GM19239 (cell line): ENCODE results near the gene FCN2.

ENCODE experiments used
- DNase-seq: peaks from one replicate; pipeline ENCODE4 v3.0.0; 2011; ENCODE audit warnings: low spot score; ENCODE audit not compliant: insufficient read length
- FAIRE-seq: peaks from 2 replicates; lab custom pipeline; 2011; peaks lifted over from hg19 to GRCh38; lab: Jason Lieb, UNC

The FCN2 gene

DNA sequence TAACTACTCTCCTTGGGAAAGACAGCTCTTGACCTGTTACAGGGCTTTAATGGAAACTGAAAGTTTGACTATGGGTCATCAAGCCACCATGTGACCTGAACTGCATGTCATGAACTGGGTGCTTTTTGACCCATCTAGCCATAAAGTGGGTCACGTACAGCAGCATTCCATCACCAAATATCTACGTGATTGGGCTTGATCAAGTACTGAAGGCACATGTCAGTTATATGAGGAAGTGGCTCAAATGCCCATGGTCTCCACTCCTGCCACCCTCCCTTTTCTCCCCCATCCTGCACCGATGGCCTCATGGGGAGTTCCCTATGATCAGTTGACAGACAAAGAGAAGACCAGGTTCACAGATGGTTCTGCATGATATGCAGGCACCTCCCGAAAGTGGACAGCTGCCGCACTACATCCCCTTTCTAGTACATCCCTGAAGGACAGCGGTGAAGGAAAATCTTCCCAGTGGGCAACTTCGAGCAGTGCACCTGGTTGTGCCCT is 44.5 kb downstream of the FCN2 start:
- no peak for DNase-seq
- peak; percentile 80 for FAIRE-seq

DNA sequence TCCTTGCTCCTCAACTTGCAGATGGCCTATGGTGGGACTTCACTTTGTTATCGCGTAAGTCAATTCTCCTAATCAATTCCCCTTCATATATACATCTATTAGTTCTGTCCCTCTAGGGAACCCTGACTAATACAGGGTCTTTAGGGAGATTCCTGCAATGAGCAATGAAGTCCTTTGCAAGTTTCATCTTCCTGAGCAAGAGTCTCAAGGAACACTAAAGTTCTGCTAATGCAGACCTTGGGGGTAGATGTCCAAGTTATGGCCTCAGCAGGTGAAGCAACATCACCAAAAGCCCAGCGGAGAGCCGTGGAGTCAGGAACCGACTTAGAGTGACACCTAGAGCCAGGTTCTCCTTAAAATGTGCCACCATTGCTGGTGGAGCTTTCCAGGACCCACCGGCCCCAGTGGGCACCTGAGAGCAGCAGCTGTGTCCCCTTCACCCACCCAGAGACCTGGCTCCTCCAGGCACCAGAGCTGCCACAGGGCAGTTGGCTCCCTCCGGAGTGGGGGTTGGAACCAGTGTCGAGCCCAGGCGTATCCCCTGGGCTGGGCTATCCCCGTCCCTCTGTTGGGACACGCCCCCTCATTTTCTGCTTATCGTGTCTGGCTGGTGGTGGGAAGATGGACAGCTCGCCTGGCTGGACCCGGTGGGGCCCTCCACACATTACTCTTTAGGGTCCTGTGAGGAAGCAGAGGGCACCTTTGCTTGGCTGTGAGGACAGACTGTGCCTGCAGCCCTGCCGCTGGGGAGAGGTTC is 48.0 kb downstream of the FCN2 start:
- DNase-seq (no peak), FAIRE-seq (no peak)

DNA sequence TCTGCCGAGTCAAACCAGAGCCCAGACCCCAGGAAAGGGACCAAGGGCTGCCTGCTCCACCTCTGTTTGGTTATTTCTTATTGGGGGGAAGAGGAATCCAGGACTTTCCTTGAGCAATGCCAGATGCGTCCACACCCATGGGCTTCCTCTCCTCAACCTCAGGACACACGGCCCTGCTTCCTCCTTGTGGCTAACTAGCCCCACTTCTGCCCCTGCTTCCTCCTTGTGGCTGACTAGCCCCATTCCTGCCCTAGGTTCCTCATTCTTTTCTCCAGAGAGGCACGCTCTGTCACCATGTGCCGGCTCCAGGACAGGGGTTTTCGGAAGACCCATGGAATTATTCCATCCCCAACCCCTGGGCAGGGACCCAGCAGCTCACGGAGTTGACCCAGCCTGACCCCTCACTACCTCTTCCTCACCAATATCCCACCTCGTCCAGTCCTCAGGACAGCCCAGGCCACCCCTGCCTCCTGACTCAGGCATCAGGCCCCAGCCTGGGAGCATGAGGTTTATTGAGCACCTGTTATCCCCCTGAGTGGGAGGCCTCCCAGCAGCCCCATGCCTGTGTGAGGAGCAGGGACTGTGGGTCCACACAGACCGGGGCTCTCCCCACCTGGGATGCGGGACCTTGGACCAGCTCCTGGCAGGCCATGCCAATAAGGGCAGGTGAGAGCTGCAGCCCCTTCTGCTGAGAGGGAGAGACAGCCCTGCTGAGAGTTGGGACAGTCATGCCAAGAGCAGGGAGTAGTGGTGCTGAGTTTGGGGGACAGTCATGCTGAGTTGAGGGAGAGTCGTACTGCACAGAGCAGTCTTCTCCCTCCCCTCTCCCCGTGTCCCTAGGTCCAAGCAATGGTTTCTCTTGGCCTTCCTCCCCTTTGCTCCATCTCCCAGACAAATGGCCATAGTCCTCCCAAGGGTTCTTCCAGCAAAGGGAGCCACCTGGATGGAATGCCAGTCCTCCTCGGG is 48.9 kb downstream of the FCN2 start:
- peak; percentile 11 for FAIRE-seq
- DNase-seq: no peak

DNA sequence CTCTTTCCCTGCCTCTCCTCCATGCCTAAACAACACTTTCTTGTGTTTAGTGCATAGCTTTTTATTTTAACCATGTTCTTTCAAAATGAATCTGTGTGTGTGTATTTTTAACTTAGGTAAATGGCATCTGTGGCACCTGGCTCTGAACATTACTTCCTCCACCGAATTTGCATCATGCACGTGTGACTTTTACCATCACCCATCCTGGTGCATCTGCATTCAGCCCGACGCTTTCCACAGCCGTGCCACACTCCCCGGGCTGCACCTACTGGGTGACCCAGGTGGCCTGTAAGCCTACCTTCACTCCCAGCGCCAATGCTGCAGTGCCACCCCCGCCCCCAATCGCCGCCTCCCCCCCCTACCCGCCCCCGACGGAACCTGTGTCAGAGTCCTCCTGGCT is 49.8 kb downstream of the FCN2 start:
- peak; percentile 76 for FAIRE-seq
- peak; percentile 55 for DNase-seq

DNA sequence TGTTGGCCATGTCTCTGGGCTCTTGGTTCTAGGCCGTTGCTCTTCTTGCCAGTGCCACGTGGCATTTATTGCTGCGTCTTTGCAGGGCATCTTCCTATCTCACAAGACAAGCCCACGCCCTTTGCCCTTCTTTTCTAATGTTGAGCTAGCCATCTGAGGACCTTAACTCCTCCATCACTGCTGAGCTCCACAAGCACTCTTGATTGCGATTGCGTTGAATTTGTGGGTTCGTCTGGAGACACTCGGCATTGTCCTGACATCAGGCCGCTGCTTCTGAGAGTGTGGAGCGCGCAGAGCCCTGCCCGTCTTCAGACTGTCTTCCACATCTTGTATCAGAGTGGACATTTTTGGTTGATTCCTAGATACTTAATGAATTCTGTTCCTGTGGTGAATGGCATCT is 51.6 kb downstream of the FCN2 start:
- FAIRE-seq: no peak
- DNase-seq: no peak

DNA sequence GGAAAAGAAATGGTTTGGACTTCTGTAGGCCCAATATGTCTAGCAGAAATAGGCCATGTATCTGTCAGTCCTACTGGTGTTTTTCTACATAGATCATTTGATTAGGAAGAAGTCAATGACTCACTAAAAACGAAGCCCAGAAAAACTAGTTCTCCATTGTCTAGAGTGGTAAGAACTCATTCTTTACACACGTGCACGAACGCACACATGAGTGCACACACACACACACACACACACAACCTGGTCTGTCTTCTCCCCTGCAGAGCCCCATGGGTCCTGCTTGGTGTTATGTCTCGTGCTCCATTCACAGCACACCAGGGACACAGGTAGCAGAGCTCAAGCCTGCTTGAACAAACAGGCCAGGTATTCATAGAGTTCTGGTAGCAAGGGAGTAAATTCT is 52.0 kb downstream of the FCN2 start:
- DNase-seq (no peak), FAIRE-seq (no peak)

DNA sequence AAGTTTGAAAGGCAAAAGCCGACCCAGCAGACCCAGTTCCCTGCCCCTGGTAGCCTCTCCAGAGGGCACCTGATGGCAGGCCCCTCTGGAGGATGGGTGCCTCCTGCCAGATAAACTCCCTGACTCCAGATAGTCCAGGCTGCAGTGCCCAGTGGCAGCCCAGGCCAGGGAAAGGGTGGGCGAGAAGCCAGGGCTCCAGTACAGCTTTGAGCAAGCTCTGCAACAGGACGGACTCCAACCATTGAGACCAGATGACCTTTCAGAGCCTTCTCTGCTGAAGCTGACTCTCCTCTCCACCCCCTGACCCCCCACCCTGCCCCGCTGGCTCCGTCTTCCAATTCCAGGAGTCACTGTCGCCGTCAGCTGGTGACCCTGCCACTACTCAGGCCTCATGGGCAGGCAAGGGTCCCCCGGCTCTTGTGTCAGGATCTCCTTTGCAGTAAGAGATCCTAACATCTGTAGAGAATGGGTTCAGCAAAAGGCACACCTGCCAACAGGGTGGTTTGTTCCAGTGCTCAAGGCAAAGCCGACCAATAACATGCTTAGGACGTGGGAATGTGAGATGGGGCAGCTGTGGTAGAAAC is 52.6 kb downstream of the FCN2 start:
- FAIRE-seq: no peak
- DNase-seq: no peak

DNA sequence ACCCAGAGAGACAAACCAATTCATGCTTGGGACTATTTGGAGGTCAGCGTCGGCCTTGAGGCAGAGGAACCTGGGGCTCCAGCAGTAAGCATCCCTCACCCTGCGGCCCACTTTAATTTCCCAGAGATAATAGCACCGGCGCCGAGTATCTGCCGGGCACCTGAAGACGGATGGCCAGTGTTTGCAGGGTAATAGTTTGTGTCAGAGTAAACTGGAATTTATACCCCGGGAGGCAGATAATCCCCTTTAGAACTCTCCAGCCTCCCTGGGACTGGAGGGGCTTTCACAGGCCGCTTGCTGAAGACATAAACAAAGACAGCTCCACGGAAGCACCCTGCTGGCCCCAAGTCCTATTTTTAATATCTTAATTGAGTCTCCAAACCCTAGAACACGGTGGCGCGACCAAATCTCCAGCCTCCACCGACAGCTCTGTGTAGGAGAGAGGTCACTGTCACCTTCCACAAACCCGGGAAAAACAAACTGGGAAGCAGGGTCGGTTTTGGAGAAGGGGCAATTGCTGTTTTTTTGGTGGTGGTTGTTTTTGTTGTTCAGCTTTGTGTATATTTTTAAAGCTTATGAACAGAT is 54.5 kb downstream of the FCN2 start:
- DNase-seq: no peak
- no peak for FAIRE-seq

DNA sequence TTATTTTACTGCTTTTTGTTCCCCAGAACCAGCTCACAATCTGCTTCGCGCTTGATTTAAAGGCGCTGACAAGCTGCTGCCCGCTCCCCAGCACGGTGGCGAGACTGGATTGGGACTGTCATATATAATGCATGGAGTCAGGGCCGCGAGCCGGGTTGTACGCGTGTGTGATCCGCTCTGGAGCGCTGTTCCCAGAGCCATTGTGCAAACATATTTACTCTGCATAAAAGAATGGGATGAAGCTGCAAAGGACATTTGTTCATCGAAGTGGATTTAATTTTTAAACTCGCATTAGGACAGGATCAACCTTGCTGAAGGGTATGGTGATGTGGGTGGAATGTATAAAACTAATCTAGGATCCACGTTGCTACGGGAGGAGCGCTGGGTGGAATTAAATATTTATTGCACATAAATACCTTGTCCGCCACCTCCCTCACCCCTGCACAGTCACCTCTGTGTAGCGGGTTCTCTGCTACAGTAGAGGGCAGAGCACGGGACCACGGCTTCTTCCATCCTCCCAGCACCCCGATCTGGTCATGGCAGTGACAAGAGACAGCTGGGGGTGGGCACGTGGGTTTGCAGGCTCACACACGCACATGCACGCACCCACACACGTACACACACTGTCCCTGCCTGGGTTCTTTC is 55.2 kb downstream of the FCN2 start:
- DNase-seq: no peak
- FAIRE-seq: no peak

DNA sequence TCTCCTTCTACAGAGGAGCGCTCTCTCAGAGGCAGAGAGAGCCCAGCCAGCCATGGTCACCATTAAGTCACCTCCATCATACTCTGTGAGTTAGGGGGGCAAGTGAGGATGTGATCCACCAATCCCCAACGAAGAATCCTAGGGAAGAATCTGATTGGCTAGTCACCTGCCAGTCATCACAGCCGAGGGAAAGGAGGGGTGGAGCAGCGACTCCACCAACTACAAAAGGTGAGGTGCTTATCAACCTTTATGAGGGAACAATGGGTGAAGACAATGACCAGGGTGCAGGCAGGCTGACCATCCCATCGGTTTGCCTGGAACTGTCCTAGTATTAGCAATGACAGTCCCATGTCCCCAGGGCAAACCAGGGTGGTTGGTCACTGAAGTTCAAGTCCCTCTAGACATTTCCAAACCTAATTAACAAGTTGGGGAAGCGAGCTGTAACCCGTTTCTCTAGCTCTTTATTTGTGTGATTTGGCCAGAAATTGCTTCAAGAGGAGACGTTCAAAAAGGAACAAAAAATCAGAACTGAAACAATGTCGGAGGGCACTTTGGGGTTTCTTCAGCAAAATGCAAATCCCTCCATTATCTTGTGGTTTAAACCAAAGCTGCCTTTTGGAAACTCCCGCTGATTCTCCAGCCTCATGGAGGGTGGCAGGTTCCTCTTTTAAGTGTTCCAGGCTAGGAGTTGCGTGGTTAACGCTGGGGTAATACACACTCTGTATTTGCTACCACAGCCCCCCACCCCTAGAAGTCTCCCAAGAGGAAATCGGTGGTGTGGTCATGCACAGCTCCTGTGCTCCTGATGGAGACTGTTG is 55.9 kb downstream of the FCN2 start:
- FAIRE-seq (peak; percentile 96), DNase-seq (peak; percentile 46)
